ENCODE data around the gene RAPGEF6.

RAPGEF6 gene

GRCh38 chr5:131460133-131460532, 174.9 kb downstream of the RAPGEF6 start:
- no peak overlapping the region for H3K4me3 ChIP-seq (ENCODE audit: low read length in 2 of 2)
- H3K9ac ChIP-seq (ENCODE audit: low read depth in 1 of 2, low read length in 2 of 2): no peak overlapping the region
- H3K4me1 ChIP-seq (ENCODE audit: control insufficient read depth in 2 of 2, insufficient read depth in 2 of 2, low read length in 2 of 2): no peaks in the 10 kb centered on the region
- H3K36me3 ChIP-seq (ENCODE audit: control insufficient read depth in 2 of 2, insufficient read depth in 2 of 2, low read length in 2 of 2): peaks cover 3 to 13% of the 10 kb centered on the region in 2 donors
- H3K27ac ChIP-seq (ENCODE audit: low read depth in 2 of 2, low read length in 2 of 2): no peak overlapping the region
- H3K9me3 ChIP-seq (ENCODE audit: control insufficient read depth in 2 of 2, low read length in 2 of 2): no peaks in the 10 kb centered on the region
- no peaks in the 10 kb centered on the region for H3K27me3 ChIP-seq (ENCODE audit: control insufficient read depth in 2 of 2, insufficient read depth in 2 of 2, low read length in 2 of 2)

GRCh38 chr5:131459216-131459615, 175.8 kb downstream of the RAPGEF6 start:
- H3K27ac ChIP-seq (ENCODE audit: low read depth in 2 of 2, low read length in 2 of 2): no peak overlapping the region
- H3K27me3 ChIP-seq (ENCODE audit: control insufficient read depth in 2 of 2, insufficient read depth in 2 of 2, low read length in 2 of 2): no peaks in the 10 kb centered on the region
- no peaks in the 10 kb centered on the region for H3K4me1 ChIP-seq (ENCODE audit: control insufficient read depth in 2 of 2, insufficient read depth in 2 of 2, low read length in 2 of 2)
- no peak overlapping the region for H3K9ac ChIP-seq (ENCODE audit: low read depth in 1 of 2, low read length in 2 of 2)
- peaks cover 3 to 13% of the 10 kb centered on the region in 2 donors for H3K36me3 ChIP-seq (ENCODE audit: control insufficient read depth in 2 of 2, insufficient read depth in 2 of 2, low read length in 2 of 2)
- H3K4me3 ChIP-seq (ENCODE audit: low read length in 2 of 2): no peak overlapping the region
- no peaks in the 10 kb centered on the region for H3K9me3 ChIP-seq (ENCODE audit: control insufficient read depth in 2 of 2, low read length in 2 of 2)

GRCh38 chr5:131457193-131457592, 177.8 kb downstream of the RAPGEF6 start:
- no peak overlapping the region for H3K27ac ChIP-seq (ENCODE audit: low read depth in 2 of 2, low read length in 2 of 2)
- H3K9ac ChIP-seq (ENCODE audit: low read depth in 1 of 2, low read length in 2 of 2): no peak overlapping the region
- no peaks in the 10 kb centered on the region for H3K9me3 ChIP-seq (ENCODE audit: control insufficient read depth in 2 of 2, low read length in 2 of 2)
- no peaks in the 10 kb centered on the region for H3K27me3 ChIP-seq (ENCODE audit: control insufficient read depth in 2 of 2, insufficient read depth in 2 of 2, low read length in 2 of 2)
- no peaks in the 10 kb centered on the region for H3K4me1 ChIP-seq (ENCODE audit: control insufficient read depth in 2 of 2, insufficient read depth in 2 of 2, low read length in 2 of 2)
- no peak overlapping the region for H3K4me3 ChIP-seq (ENCODE audit: low read length in 2 of 2)
- H3K36me3 ChIP-seq (ENCODE audit: control insufficient read depth in 2 of 2, insufficient read depth in 2 of 2, low read length in 2 of 2): peaks cover 5 to 9% of the 10 kb centered on the region in 2 donors

- Histone ChIP-seq H3K4me1 (ENCODE audit: control insufficient read depth in 2 of 2, insufficient read depth in 2 of 2, low read length in 2 of 2) (no peaks in the 10 kb centered on the region), H3K9me3 (ENCODE audit: control insufficient read depth in 2 of 2, low read length in 2 of 2) (no peaks in the 10 kb centered on the region), H3K36me3 (ENCODE audit: control insufficient read depth in 2 of 2, insufficient read depth in 2 of 2, low read length in 2 of 2) (peaks cover 20 to 30% of the 10 kb centered on the region in 2 donors), H3K27me3 (ENCODE audit: control insufficient read depth in 2 of 2, insufficient read depth in 2 of 2, low read length in 2 of 2) (no peaks in the 10 kb centered on the region), H3K27ac (ENCODE audit: low read depth in 2 of 2, low read length in 2 of 2) (no peak overlapping the region), H3K4me3 (ENCODE audit: low read length in 2 of 2) (no peak overlapping the region), H3K9ac (ENCODE audit: low read depth in 1 of 2, low read length in 2 of 2) (no peak overlapping the region)
Measured at GRCh38 chr5:131450941-131451340, 184.1 kb downstream of the RAPGEF6 start.

- Histone ChIP-seq H3K9ac (ENCODE audit: low read depth in 1 of 2, low read length in 2 of 2) (no peak overlapping the region), H3K9me3 (ENCODE audit: control insufficient read depth in 2 of 2, low read length in 2 of 2) (no peaks in the 10 kb centered on the region), H3K36me3 (ENCODE audit: control insufficient read depth in 2 of 2, insufficient read depth in 2 of 2, low read length in 2 of 2) (peaks cover 48 to 55% of the 10 kb centered on the region in 2 donors), H3K4me1 (ENCODE audit: control insufficient read depth in 2 of 2, insufficient read depth in 2 of 2, low read length in 2 of 2) (no peaks in the 10 kb centered on the region), H3K27me3 (ENCODE audit: control insufficient read depth in 2 of 2, insufficient read depth in 2 of 2, low read length in 2 of 2) (no peaks in the 10 kb centered on the region), H3K27ac (ENCODE audit: low read depth in 2 of 2, low read length in 2 of 2) (no peak overlapping the region), H3K4me3 (ENCODE audit: low read length in 2 of 2) (no peak overlapping the region)
Measured at GRCh38 chr5:131441184-131441583, 193.8 kb downstream of the RAPGEF6 start.

- Histone ChIP-seq H3K36me3 (ENCODE audit: control insufficient read depth in 2 of 2, insufficient read depth in 2 of 2, low read length in 2 of 2) (peaks cover 43 to 46% of the 10 kb centered on the region in 2 donors), H3K4me1 (ENCODE audit: control insufficient read depth in 2 of 2, insufficient read depth in 2 of 2, low read length in 2 of 2) (no peaks in the 10 kb centered on the region), H3K9me3 (ENCODE audit: control insufficient read depth in 2 of 2, low read length in 2 of 2) (no peaks in the 10 kb centered on the region), H3K9ac (ENCODE audit: low read depth in 1 of 2, low read length in 2 of 2) (no peak overlapping the region), H3K27ac (ENCODE audit: low read depth in 2 of 2, low read length in 2 of 2) (no peak overlapping the region), H3K27me3 (ENCODE audit: control insufficient read depth in 2 of 2, insufficient read depth in 2 of 2, low read length in 2 of 2) (no peaks in the 10 kb centered on the region), H3K4me3 (ENCODE audit: low read length in 2 of 2) (no peak overlapping the region)
Measured at GRCh38 chr5:131436081-131436480, 198.9 kb downstream of the RAPGEF6 start.

GRCh38 chr5:131433109-131433508, 201.9 kb downstream of the RAPGEF6 start:
- H3K4me1 ChIP-seq (ENCODE audit: control insufficient read depth in 2 of 2, insufficient read depth in 2 of 2, low read length in 2 of 2): no peaks in the 10 kb centered on the region
- no peaks in the 10 kb centered on the region for H3K9me3 ChIP-seq (ENCODE audit: control insufficient read depth in 2 of 2, low read length in 2 of 2)
- no peak overlapping the region for H3K9ac ChIP-seq (ENCODE audit: low read depth in 1 of 2, low read length in 2 of 2)
- H3K27ac ChIP-seq (ENCODE audit: low read depth in 2 of 2, low read length in 2 of 2): no peak overlapping the region
- peaks cover 37 to 38% of the 10 kb centered on the region in 2 donors for H3K36me3 ChIP-seq (ENCODE audit: control insufficient read depth in 2 of 2, insufficient read depth in 2 of 2, low read length in 2 of 2)
- no peaks in the 10 kb centered on the region for H3K27me3 ChIP-seq (ENCODE audit: control insufficient read depth in 2 of 2, insufficient read depth in 2 of 2, low read length in 2 of 2)
- no peak overlapping the region for H3K4me3 ChIP-seq (ENCODE audit: low read length in 2 of 2)

- Histone ChIP-seq H3K27ac (ENCODE audit: low read depth in 2 of 2, low read length in 2 of 2) (no peak overlapping the region), H3K9me3 (ENCODE audit: control insufficient read depth in 2 of 2, low read length in 2 of 2) (no peaks in the 10 kb centered on the region), H3K4me1 (ENCODE audit: control insufficient read depth in 2 of 2, insufficient read depth in 2 of 2, low read length in 2 of 2) (no peaks in the 10 kb centered on the region), H3K9ac (ENCODE audit: low read depth in 1 of 2, low read length in 2 of 2) (no peak overlapping the region), H3K27me3 (ENCODE audit: control insufficient read depth in 2 of 2, insufficient read depth in 2 of 2, low read length in 2 of 2) (no peaks in the 10 kb centered on the region), H3K36me3 (ENCODE audit: control insufficient read depth in 2 of 2, insufficient read depth in 2 of 2, low read length in 2 of 2) (peaks cover 38 to 40% of the 10 kb centered on the region in 2 donors), H3K4me3 (ENCODE audit: low read length in 2 of 2) (no peak overlapping the region)
Measured at GRCh38 chr5:131431794-131432193, 203.2 kb downstream of the RAPGEF6 start.

GRCh38 chr5:131430794-131431193, 204.2 kb downstream of the RAPGEF6 start:
- Histone ChIP-seq H3K9me3 (ENCODE audit: control insufficient read depth in 2 of 2, low read length in 2 of 2) (no peaks in the 10 kb centered on the region), H3K27ac (ENCODE audit: low read depth in 2 of 2, low read length in 2 of 2) (no peak overlapping the region), H3K4me3 (ENCODE audit: low read length in 2 of 2) (no peak overlapping the region), H3K36me3 (ENCODE audit: control insufficient read depth in 2 of 2, insufficient read depth in 2 of 2, low read length in 2 of 2) (peaks cover 36 to 41% of the 10 kb centered on the region in 2 donors), H3K9ac (ENCODE audit: low read depth in 1 of 2, low read length in 2 of 2) (no peak overlapping the region), H3K4me1 (ENCODE audit: control insufficient read depth in 2 of 2, insufficient read depth in 2 of 2, low read length in 2 of 2) (no peaks in the 10 kb centered on the region), H3K27me3 (ENCODE audit: control insufficient read depth in 2 of 2, insufficient read depth in 2 of 2, low read length in 2 of 2) (no peaks in the 10 kb centered on the region)

- Histone ChIP-seq H3K4me1 (ENCODE audit: control insufficient read depth in 2 of 2, insufficient read depth in 2 of 2, low read length in 2 of 2) (no peaks in the 10 kb centered on the region), H3K27ac (ENCODE audit: low read depth in 2 of 2, low read length in 2 of 2) (no peak overlapping the region), H3K9me3 (ENCODE audit: control insufficient read depth in 2 of 2, low read length in 2 of 2) (no peaks in the 10 kb centered on the region), H3K36me3 (ENCODE audit: control insufficient read depth in 2 of 2, insufficient read depth in 2 of 2, low read length in 2 of 2) (peaks cover 27 to 31% of the 10 kb centered on the region in 2 donors), H3K27me3 (ENCODE audit: control insufficient read depth in 2 of 2, insufficient read depth in 2 of 2, low read length in 2 of 2) (no peaks in the 10 kb centered on the region), H3K4me3 (ENCODE audit: low read length in 2 of 2) (no peak overlapping the region), H3K9ac (ENCODE audit: low read depth in 1 of 2, low read length in 2 of 2) (no peak overlapping the region)
Measured at GRCh38 chr5:131426011-131426410, 209.0 kb downstream of the RAPGEF6 start.

GRCh38 chr5:131423056-131423455, 212.0 kb downstream of the RAPGEF6 start:
- Histone ChIP-seq H3K27me3 (ENCODE audit: control insufficient read depth in 2 of 2, insufficient read depth in 2 of 2, low read length in 2 of 2) (no peaks in the 10 kb centered on the region), H3K9me3 (ENCODE audit: control insufficient read depth in 2 of 2, low read length in 2 of 2) (no peaks in the 10 kb centered on the region), H3K27ac (ENCODE audit: low read depth in 2 of 2, low read length in 2 of 2) (no peak overlapping the region), H3K9ac (ENCODE audit: low read depth in 1 of 2, low read length in 2 of 2) (no peak overlapping the region), H3K36me3 (ENCODE audit: control insufficient read depth in 2 of 2, insufficient read depth in 2 of 2, low read length in 2 of 2) (peaks cover 17 to 21% of the 10 kb centered on the region in 2 donors), H3K4me3 (ENCODE audit: low read length in 2 of 2) (no peak overlapping the region), H3K4me1 (ENCODE audit: control insufficient read depth in 2 of 2, insufficient read depth in 2 of 2, low read length in 2 of 2) (no peaks in the 10 kb centered on the region)

All from mucosa of rectum (tissue), 2 donors.